Pons (tissue), 1 donor: ENCODE results near the gene ATP2B3.

Experiments
- DNase-seq: peaks from one replicate; pipeline ENCODE4 v3.0.0-alpha.2; 2016; ENCODE audit warnings: low spot score

ATP2B3 gene

DNA sequence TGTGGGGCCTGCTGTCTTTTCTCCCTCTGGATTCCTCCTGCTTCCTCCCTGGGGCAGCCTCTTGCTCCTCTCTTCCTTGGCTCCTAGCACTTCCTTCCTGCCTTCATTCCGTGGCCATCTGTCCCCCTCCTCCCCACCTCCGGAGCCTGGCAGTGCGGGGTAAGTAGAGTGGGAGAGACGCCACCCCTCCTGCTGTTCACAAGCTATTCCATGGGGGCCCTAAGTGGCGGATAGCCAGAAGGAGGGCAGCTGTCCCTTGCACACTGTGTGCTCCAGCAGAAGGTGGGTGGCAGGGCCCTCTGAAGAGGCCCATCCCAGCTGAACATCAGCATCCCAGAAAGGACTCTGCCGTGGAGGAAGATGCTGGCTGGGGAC is 54.1 kb downstream of the ATP2B3 start:
- DNase-seq: no peak

DNA sequence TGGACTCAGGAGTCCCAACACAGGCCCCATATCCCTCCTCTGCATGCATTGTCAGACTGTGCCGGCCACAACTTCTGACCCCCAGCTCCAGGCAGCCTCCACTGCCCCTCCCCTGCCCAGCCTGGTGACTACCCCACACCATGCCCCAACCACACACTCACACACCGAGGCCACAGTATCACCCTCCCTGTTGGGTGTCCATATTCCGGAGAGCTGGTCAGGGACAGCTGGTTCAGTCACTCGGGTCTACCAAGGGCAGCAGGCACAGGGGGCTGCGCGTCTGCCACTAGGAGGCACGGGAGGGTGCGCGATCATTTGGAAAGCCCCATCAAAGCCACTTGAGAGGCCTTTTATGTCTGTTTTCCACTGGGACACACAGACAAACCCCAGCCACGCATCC is 55.2 kb downstream of the ATP2B3 start:
- DNase-seq: no peak

DNA sequence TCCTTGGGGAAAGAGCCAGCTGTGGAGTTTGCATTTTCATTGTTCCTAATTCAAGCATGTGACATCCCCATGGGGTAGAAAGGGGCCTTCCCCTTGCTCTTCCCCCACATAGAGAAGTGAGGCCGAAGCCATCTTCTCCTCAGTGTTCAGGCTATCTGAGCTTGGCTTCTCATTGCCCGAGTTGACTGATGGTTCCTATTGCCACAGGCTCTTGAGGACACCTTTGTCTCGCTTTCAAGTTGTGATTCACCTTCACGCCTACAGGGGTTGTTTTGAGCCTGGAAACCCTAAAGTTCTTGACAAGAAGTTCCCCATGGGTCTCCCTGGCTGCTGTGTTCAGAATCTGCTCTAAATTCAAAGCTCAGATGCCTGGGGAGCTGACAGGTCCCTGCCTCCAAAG is 56.5 kb downstream of the ATP2B3 start:
- DNase-seq: no peak

DNA sequence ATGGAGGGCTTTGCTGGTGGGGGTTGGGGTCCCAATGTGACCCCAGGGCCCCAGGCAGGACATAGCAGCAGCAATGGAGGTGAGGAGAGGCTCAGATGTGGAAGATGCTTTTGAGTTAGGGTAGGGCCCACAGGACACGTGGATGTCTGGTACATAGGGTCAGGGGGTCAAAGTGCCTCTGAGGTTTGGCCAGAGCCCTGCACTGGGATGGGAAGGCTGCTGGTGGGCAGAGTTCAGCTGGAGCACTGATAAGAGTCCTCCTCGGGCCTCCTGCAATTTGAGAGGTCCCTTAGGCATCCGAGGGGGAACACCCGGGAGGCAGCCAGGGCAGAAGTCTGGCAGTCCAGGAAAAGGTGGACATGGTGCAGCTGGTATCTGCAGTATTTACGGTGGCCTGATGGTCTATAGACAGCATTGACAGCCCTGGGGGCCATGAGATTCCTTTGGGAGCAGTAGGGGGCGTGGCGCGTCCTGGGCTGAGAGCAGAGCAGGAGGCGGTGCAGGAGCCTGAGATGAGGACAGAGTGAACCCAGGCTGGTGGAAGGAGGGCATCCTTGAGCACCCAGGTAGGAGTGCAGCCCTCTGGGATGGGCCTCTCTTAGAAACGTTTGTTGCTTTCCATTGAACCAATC is 58.9 kb downstream of the ATP2B3 start:
- DNase-seq: no peak

DNA sequence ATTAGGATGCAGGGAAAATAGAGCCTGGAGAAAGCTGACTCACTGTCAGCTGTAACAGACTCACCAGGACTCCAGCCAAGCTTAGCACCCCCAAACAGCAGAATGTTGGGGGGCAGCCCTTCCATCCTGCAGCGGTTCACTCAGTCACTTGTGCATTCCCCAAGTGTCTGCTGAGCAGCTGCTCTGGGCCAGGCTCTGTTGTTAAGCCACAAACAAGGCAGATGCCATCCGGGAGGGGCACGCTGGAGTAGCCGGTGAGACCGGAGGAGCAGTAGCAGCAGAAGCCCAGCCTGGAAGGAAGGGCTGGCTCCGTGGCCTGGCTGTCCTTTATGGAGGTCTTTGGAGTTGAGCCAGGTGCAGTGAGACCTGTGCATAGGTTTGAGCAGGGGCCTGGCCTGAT is 59.5 kb downstream of the ATP2B3 start:
- DNase-seq: no peak

DNA sequence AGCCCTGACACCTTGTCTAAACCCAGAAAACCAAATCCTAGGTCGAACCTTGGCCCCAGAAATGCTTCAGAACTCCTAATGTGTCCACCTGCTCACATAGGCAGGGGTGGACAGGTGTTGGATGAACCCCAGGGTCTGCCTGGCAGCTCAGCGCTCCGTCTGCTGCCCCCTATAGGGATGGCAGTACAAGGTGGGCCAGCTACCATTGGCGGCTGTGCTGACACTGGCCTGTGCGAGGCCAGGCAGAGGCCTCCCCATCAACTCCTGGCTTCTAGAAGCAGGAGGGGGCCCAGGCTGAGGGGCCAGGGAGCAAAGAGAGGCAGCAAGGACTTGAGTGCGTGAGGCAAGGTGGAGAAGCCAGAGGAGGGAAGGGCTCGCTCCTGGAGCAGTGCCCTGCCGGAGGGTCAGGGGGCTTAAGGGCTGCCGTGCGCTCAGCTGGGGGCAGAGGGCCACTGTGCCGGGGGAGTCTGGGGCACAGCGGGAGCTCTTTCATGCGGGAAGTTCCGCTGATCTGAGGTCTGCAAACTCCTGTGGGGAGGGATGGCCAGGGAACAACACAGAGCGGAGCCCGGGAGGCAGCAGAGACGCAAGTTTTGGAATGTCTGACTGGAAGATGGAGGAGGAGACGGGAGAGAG is 60.9 kb downstream of the ATP2B3 start:
- DNase-seq: no peak

DNA sequence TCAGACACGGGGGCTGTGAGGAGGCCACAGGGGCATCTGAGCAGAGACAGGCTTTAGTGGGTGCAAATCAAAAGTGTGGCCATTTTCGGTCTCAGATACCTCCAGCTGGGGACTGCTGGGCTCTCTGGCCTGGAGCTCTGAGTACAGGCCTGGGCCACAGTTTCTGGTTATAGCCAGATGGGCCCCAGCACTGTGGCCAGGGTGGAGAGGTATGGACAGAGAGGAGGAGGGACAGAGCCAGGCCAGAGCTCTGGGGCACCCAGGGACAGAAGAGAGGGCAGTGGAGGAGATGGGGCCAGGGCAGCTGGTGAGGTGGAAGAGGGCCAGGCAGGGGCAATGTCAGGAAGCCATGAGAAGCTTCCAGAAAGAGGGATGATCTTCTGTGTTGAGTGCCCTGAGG is 61.4 kb downstream of the ATP2B3 start:
- no peak for DNase-seq

DNA sequence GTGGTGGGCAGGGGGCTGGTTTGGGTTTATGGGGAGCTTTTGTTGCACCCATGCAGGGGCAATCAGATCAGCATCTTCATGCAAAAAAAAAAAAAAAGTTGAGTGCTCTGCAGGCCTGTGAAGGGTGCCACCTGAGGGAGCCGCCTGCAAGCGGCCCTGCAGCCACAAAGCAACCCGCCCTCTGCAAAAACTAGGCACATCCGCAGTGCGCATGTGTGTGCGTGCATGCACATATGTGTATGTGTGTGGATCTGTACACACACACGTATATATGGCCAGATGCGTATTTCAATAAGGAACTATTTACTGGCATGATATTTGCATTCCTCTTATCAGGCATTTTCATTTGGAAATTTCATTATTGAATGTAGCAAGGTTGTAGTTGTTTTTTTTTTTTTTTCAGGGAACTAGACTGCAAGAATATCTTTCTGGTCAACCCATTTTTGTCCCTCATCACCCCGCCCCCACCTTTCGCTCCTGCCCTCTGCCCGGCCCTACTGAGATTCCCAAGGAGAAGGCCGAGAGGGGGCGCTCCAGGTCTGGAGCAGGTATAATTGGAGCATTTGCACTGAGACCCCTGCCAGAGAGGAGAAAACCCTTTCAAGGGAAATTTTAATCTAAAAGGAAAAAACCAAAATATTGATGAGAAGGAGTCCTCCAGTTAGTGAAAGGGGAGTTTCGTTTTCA is 63.4 kb downstream of the ATP2B3 start:
- no peak for DNase-seq

DNA sequence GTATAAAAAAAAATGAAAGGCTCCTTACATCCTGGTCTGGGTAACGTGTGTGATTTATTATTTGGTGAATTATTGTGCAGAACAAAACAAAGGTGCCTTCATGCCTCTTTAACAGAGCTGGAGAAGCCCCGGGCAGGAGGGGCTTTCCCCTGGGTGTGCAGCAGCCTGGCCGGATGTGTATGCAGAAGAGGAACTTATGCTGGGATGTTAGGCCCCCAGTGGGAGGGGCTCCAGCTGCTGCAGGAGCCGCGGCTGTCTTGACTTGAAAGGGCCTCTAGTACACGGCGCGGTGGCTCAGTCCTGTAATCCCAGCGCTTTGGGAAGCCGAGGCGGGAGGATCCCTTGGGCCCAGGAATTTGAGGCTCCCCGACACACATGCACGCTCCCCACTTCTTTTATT is 65.5 kb downstream of the ATP2B3 start:
- no peak for DNase-seq

DNA sequence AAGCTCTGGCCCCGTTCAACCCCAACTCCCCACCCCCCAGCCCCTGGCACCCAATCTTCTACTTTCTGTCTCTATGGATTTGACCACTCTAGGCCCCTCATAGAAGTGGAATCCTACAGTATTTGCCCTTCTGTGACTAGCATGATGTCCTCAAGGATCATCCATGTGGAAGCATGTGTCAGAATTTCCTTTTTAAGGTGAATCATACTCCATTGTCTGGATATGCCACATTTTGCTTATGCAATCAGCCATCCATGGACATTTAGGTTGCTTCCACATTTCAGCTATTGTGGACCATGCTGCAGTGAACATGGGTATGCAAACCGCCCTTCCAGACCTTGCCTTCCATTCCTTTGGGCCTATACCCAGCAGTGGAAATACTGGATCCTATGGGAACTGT is 66.0 kb downstream of the ATP2B3 start:
- DNase-seq: no peak

DNA sequence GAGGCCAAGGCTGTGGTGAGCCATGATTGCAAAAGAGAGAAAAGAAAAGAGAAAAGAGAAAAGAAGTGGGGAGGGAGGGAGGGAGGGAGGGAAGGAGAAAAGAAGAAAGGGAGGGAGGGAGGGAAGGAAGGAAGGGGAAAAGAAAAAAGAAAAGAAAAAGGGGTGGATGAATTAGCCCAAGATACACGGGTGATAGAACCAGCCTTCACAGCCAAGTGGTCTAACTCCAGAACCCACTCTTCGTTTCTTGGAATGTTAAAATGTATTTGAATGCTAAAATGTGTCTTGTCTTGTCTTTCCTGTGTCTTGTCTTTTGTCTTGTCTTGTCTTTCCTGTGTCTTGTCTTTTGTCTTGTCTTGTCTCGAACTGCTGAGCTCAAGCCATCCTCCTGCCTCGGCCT is 68.4 kb downstream of the ATP2B3 start:
- no peak for DNase-seq

DNA sequence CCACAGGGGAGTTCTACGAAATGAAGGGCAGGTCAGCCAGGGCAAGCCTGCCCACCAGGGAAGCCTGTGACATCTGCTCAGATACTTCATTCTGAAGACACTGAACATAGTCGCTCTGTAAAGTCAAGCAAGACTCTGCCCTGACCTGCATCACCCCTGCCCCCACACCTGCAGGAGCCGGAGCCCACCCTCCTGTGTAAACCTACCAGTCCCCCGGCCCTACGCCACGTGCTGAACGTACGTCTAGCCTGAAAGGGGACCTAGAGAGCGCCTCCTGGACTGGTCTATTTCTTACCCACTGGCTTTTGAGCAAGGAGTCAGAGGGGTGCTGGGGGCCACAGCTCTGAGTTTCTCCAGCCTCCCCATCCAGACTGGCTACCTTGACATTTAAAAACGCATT is 69.9 kb downstream of the ATP2B3 start:
- DNase-seq: no peak

DNA sequence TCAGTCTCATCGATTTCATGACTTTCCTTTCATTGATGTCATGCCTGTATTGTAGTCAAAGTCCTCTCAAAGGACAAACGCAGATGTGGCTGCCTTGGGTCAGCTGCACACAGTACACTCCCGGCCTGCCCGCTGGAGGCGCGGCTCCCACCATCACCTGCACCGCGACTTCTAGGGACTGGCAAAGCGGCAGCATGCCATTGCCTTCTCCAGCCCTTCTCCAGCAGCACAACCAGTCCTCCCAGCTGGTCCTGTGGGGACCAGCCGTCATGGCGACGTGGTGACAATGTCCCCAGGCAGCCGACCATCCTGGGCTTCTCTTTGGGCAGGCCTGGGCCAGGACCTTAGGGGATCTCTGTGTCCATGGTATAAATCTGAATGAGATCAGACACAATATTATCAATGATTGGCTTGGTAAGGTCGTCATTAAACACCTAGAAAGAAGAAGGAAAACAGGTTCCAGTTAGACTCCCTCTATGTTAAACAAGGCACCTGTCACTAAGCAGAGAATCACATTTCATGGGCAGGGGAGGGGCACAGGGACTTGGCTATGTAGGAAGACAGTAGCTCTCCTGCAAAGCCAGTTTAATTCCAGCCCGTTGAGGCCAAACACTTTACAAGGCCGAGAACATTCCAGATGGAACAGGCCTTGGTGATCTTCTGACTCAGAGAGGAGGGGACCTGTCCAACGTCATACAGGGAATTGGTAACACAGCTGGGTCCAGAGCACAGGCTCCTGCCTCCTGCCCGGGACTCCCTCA is 70.8 kb downstream of the ATP2B3 start:
- DNase-seq: no peak

DNA sequence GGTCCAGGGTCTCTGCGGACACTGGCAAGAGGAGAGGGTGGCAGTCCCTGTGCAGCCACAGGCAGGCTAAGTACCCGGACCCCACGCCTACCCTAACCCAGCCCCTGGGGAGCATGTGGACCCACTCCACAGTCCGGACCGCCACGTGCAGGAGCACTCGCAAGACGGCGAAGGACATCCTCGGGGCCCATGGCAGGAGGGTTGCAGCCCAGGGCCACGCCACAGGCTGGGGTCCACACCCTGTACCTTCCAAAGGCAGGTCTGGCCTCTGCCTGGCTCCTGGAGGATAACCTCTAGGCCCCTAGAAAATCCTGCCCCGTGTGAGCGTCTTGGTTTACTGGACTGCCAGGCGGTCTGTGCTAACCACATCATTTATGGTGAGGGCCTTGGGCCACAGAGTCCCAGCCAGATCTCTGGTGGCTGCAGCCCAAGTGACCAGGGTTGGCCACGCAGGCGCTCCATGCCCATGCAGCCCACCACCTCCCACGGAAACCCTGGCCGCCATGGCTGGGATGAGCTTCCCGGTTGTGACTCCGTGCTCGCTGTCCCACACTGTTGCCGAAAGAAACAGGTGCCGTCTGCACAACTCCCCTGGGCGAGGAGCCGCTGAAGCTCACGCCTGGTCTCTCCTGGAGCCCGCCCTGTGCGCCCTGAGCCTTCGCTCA is 71.5 kb downstream of the ATP2B3 start:
- no peak for DNase-seq

DNA sequence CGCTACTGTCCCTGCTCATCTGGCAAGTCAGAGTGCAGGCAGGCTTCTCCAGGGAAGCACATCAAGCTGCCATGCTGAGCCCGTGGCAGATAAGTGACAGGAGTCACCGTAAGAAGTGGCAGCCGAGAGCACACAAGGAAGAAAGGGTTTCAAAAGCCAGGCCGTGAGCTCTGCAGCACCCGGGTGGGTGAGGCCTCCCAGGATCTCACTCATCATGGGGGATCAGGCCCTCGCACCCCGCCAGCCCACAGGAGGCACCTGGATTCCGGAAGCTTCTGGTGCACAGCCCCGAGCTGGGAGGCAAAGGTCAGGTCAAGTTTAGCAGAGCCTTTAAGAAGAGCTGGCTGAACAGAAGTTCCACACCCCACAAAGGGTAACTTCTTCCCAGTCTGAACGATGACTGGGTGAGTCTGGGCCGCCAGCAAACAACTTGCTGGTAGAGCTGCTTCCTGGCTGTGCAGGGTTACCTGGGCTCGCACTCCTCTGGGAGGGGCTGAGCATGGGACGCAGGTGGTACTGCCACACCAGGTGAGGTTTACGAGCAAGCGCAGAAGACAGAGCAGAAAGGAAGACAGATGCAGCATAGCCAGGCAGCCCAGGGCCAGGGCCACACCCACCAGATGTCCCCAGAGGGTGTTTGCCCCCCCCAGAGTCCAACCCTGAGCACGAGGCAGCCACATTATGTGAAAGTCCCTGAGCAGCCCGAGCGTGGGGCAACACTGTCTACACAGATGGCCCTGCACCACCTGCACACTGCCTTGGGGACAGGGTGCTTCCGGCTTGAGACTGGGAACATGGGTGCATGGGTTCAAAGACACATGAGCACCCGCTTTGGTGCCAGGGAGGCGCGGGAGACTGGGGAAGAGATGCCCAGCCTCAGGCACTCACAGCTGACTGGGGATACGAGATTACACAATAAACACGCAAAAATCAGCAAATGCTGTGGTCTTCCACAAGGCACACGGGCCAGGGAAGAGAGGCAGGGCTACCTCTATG is 73.8 kb downstream of the ATP2B3 start:
- no peak for DNase-seq

DNA sequence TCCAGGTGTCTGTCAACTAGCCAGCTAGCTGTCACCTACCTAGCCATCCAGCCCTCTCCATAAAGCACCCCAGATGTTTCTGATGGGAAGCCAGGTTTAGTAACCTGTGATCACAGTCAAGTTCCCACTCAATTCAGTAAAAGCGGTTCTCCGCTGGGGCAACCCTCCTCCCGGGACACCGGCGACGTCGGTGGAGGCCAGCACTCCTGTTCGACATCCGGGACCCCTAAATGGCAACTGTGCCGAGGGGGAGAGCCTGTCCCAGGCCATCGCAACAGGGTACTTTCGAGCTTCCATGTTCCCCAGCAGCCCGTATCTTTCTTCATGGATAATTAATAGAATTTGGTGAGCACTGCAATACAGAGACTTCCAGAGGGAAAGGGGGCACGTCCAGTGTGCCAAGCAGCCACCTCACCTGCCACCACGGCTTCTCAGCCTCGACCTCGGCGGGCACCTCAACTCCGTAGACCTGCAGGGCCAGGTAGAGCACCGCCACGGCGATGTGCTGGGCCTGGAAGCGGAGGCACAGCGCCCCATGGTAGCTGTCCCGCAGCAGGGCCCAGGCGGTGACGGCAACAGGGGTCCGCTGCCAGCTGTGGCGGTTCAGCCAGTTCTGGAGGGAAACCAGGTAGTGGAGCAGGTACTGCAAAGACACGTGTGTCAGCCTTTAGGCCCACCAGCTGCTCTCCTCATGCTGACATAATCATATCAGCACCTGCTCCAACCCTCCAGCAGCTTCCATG is 74.8 kb downstream of the ATP2B3 start:
- DNase-seq: no peak

DNA sequence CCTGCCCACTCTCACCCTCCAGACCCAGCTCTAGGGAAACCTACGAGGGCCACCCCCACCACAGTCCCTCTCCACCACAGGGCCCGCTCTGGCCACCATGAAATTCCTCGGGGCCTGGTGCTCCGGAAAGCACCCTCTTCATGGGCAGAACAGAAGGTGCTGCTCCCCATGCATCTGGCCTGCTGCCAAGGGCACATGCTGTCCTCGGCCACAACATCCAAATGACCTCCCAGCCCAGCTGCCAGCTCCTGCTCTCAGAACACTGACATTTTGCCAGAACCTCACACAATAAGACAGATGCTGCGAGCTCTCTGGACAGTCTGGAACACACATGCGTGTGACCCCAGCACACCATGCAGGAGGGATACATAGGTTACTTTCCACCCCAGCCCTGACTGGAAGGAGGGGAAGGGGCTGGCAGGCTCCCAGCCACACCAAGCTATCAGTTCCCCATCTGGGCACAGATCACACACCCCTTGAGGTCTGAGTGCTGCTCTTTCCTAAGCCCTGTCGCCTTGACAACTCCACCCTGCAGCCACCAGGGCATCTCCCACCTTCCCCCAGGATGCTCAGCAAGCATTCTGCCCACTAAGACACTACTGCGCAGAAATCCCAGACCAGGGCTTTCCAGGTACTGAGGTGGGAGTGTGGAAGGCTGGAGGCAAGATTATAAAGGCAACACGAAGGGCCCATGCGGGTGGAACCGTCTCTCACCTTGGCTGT is 75.7 kb downstream of the ATP2B3 start:
- peak; percentile 57 for DNase-seq

DNA sequence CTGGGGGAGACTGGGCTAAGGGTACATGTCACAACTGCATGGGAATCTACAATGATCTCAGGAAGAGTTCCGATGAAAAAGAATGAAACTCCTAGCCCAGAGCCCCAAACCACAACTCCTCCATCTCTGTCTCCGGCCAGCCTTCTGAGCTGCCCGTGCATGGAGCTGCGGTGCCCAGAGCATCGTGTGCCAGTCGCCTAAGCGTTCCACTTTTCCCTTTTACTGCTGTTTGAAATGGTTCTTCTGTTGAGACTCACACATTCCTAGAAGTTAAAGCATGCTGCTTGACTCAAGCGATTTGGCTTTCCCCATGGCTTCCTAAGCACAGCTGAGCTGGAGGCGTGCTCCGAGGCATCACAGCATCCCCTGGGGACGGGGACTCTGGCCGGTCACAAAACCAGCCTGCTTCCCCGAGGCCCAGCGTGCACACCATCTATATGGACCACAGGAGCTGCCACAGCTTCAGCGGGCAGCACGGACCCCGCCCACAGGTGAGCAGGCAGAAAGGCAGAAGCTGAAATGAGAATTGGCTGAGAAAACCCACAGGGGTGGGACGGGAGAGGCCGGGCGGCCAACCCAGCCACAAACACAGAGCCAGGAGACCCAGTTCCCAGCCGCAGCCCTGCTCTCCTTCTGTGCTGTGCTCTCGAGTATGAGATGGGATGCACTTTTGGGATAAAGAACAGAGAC is 76.5 kb downstream of the ATP2B3 start:
- no peak for DNase-seq

DNA sequence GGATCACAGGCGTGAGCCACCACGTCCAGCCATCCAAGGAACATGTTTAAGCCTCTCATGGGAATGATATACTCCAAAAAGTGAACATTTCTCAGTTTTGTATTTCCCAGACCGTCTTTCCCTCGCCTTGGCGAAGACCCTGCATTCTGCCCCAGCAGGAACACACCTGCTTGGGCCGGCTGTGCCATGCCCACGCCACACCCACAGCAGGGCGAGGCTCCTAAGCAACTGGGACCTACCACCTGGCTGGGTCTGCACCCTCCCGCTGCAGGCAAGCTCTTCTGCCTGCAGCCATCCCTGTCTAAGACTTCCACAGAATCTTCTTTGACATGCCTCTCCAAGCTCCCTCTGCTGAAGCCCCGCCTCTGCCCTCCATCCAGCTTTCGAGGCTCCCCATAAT is 77.9 kb downstream of the ATP2B3 start:
- DNase-seq: no peak
